ENCODE results near the gene AP1G1.
"Not testable (repeated sequence)": the region's sequence is repeated elsewhere in the genome, so short reads cannot be mapped to it uniquely, and the experiment has no call there.

The AP1G1 gene

GRCh38 chr16:71808593-71809459 is at the start of gene AP1G1:
AP1G1 (minus strand) TSS chr16:71808834; CDS start chr16:71789479, 19,355 bp downstream.
- peak; percentile 90 for DNase-seq

- DNase-seq, result no peak
Measured at GRCh38 chr16:71855937-71856662, 47.5 kb upstream of the AP1G1 start.

DNA sequence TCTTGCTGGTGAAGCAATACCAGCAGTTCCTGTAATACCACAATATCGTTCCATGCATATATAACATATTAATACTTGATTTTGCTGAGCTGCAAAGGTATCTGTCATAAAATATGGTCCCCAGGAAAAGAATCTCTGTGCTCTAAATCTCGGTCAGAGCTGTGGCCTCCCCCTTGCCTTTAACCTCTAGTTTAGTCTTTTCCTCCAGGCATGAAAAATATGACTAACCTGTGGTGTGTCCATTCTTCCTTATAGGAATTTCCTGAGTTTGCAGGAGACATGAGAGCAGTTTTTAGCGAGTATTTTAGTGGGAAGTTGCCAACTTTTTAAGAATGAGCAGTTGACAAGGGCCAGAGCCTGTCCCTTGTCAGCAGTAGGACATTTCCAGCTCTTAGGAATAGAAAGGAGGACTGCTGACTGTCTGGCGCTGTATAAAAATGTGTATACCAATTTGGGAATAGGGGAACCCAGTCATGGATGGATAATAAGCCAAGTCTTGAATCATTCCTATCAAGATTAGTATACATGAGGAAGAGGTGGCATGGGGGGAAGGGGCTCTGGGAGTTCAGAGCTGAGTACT is 45.8 kb upstream of the AP1G1 start:
- DNase-seq, result no peak

GRCh38 chr16:71853413-71853812 is 44.8 kb upstream of the AP1G1 start:
- no peak for DNase-seq

DNA sequence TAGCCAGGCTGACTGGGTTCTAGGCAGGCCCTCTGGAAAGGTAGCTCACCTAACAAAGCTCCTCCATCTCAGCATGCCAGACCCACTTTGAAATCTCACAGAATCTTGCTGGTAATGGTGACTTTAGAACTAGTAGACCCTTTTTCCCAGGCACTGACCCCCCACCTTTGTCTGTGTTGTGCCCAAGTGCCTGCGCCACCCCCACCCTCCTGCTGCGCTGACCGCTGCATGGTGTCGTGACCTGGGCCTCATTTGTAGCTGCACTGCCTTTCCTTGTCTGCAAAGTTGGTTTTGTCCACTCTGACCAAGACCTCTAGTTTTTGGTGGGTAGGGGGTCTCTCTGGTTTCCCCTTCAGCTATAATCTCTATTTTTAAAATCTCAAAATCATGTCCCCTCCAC is 43.9 kb upstream of the AP1G1 start:
- DNase-seq, result no peak

GRCh38 chr16:71852158-71852557 is 43.5 kb upstream of the AP1G1 start:
- no peak for DNase-seq

GRCh38 chr16:71851746-71852145 is 43.1 kb upstream of the AP1G1 start:
- no peak for DNase-seq

DNA sequence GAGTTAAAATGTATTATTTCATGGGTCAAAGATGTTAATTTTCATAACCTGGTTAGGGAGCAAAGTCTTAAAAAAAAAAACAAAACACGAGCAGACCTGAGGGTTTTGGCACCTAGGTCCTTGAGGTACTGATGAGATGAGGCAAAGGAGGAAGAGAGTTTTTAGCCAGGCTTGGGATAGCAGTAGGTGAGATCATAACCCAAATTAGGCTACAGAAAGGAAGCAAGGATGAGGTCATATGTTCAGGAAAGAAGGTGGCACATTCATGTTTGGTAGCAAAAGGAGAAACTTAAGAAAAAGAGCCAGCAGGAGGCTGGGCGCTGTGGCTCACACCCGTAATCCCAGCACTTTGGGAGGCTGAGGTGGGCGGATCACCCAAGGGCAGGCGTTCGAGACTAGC is 40.0 kb upstream of the AP1G1 start:
- DNase-seq, result no peak

DNA sequence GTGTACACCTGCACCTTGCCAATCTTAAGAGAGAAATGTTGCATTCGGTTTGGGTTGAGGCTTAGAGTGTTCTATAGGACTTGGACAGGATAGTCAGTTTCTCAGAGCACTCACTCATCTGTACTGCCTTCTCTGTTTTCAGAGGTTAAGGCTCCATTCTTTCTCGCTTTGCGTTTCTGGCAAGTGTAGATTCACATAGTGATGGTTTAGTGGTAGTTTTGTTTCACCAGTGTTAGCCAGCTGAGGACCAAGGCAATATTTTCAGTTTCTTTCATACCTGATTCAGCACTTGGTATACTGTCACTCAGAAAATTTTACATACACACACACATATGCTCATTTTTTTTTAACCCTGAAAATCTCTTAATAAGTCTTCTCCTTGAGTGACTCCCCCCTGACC is 38.5 kb upstream of the AP1G1 start:
- no peak for DNase-seq

GRCh38 chr16:71846431-71846830 is 37.8 kb upstream of the AP1G1 start:
- DNase-seq, result no peak

DNA sequence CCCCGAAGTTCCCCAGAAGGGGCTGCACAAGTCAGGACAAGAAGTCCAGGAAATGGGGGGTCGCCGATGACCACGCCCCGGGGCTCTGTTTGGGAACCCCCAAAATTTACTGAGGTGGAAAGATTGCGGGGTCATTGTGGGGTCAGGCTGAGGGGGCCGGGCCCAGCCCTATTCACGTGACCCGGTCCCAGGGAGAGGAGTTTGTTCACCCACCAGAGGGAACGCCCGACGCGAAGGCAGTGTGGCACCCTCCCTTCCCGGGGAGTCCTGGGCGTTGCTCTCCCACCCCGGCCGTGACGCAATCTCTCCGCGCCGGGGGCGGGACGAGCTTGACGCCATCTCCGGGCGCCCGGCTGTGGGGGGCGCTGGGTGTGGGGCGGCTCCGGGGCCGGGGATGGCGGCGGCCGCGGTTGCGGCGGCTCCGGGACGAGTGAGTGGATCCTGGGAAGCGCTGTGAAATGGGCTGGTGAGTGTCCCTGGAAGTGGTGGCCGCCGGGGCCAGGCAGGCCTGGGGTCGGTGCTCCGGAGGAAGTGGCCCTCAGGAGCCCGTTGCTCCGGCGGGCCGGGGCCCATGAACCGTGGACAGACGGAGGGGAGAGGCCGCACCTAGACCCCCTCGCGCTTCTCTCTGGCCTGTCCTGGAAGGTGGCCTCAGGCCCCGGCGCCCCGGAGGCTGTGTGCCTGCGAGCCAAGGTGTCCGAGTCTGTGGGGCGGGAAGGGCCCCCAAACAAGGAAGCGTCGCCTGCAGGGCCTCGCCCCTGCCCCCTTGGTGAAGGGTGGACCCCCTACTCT is 37.2 kb upstream of the AP1G1 start, which contains the start of gene ATXN1L:
ATXN1L (plus strand) TSS at position 338 of the 792 bp plus-strand sequence. CDS start 3,765 bp downstream, outside the sequence.
- peak; percentile 92 for DNase-seq

DNA sequence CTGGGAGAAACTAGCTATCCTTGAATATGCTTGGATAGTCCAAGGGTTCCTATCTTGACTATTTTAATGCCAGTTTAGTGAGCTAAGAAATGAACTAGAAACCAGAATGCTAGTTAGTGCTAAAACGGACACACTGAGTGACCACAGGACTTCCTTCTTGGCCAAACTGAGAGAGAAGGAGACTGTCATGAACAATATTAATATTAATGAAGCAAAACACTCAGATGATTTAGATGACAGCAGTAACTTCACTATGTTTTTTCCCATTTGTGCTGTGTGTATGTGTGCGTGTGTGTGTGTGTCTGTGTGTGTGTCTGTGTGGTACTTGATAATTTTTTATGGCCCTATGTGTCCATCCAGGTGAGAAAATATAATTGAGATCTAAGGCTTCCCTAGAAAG is 34.9 kb upstream of the AP1G1 start:
- no peak for DNase-seq

DNA sequence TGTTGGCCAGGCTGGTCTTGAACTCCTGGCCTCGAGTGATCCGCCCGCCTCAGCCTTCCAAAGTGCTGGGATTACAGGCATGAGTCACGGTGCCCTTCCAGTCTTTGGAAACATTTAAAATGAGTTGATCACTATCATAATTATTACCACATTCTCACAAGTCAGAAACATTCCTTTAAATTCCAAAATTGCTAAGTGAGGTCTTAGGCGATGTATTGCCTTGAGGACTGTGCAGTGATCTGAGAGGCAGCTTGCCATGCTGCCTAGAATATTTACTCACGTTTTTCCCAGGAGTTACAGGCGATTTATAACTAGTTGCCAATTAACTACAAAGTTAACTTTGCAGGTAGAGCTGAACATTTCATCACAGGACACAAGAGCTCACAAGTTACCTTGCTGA is 31.4 kb upstream of the AP1G1 start:
- DNase-seq, result no peak

- no peak for DNase-seq
Measured at GRCh38 chr16:71837150-71837549, 28.5 kb upstream of the AP1G1 start.

DNA sequence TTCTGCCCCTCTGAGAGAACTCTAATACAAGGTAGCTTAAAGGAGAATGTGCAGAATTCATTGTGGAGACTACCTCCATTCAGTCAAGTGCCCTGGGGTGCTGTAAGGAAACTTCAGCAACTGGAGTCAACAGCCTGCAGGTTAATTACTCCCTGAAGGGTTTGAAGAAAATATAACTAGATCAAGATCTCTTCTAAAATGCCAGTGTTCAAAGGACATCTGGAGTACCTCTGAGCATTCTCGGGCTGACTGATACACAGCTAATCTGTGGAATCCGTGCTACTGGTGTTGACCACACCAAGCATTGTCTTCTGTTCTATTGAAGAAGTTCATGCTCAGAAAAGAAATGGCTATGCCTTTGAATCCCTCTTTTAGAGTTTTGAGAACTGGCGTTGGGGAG is 25.7 kb upstream of the AP1G1 start:
- DNase-seq, result no peak

- not testable (repeated sequence) for DNase-seq
Measured at GRCh38 chr16:71832112-71832511, 23.5 kb upstream of the AP1G1 start.

- DNase-seq, result not testable (repeated sequence)
Measured at GRCh38 chr16:71831698-71832097, 23.1 kb upstream of the AP1G1 start.

- DNase-seq, result no peak
Measured at GRCh38 chr16:71830359-71830758, 21.7 kb upstream of the AP1G1 start.

- no peak for DNase-seq
Measured at GRCh38 chr16:71826533-71827017, 17.9 kb upstream of the AP1G1 start.

GRCh38 chr16:71817155-71817500 is 8.5 kb upstream of the AP1G1 start:
- not testable (repeated sequence) for DNase-seq

DNA sequence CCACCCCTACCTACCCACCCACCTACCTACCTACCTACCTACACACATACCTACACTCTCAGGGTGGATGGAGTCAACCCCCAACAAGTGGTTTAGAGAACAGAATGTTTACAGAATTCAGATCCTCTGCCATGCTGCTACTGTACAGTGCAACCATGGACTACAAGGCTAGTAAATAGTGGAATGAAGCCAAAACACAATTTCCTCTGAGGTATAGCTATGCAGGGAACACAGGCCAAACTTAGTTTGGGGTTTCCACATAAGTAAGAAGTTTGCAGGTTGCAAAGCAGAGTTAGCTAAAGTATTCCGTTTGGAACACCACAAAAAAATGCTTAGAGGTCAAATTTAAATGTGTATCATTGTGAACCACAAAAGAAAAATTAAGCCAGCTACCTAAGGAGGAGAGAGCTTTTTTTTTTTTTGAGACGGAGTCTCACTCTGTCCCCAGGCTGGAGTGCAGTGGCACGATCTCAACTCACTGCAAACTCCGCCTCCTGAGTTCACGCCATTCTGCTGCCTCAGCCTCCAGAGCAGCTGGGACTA is 2.7 kb upstream of the AP1G1 start:
- no peak for DNase-seq

DNA sequence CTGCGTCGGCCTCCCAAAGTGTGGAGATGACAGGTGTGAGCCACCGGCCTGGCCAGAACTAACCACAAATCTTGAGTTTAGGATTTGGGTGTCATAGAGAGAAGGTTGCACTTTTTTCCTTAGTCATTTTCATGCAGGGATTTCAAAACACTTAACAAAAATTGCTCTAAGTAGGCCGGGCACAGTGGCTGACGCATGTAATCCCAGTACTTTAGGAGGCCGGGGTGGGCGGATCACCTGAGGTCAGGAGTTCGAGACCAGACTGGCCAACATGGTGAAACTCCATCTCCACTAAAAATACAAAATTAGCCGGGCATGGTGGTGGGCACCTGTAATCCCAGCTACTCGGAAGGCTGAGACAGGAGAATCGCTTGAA is 1.5 kb upstream of the AP1G1 start:
- DNase-seq, result not testable (repeated sequence)

Data from activated CD8-positive, alpha-beta memory T cell treated with anti-CD3 and anti-CD28 coated beads, Interleukin-2, amount 50 U/mL, for 4 hours (primary cell).